Stimulated activated CD4-positive, alpha-beta T cell treated with anti-CD3 and anti-CD28 coated beads, Interleukin-1b, Interleukin-23, amount 100 ng/mL, for 1 hour (primary cell): ENCODE results near the gene DDX4.

Source experiments
- DNase-seq, 2 donors: peaks; one replicate each; pipeline ENCODE4 v3.0.0-alpha.2; 2020; ENCODE audit warnings: low read depth in 2 of 2

DDX4 gene

DNA sequence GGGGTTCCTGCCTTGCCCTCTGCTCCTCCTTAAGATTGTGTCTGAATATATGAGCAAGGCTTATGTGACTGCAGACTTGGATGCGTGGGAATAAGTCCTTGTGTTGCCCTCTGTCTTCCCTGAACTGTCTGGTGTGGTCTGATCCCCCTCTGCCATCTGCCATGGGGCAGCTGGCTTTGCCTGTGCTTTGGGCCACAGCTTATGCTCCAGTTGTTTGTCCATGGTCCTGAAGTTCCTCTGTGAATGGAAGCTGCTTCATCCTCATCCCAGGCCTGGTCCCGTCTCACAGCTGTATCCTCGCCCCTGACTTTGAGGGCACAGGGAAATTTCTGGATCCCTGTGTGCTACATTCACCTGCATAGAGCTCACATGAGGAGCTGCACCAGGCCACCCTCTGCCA lies 128.0 kb downstream of the DDX4 start:
- DNase-seq = no peak

DNA sequence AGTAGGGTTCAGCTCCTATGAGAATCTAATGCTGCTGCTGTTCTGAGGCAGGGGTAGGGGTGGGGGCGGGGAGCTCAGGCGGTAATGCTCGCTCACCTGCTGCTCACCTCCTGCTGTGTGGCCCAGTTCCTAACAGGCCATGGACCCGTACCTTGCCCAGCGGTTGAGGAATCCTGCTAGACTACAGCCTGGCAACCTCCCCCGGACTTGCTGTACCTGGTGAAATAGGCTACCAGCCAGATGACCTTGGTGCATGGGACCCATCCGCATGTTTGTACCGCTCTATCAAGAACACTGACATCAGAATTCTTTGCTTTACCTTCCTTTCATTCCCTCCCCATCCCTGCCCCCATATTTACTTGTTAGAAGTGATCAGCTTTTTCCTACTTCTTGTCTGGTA lies 128.6 kb downstream of the DDX4 start:
- no peak for DNase-seq
